Dendritic cell treated with granulocyte-macrophage colony-stimulating factor and Interleukin-4, amounts not matched to agents 40 ng/mL and 50 ng/mL, for 4 days (primary cell): ENCODE data around the gene SSR4.

Experiments
- H3K27ac Mint-ChIP-seq: one replicate; pipeline ENCODE4 v1.8.0; 2022; ENCODE audit warnings: mild to moderate bottlenecking, mixed read lengths
- H3K27me3 Mint-ChIP-seq: one replicate; pipeline ENCODE4 v1.8.0; 2022; ENCODE audit warnings: mild to moderate bottlenecking, mixed read lengths
- H3K36me3 Mint-ChIP-seq: one replicate; pipeline ENCODE4 v1.8.0; 2022; ENCODE audit warnings: low read depth, mixed read lengths
- H3K4me1 Mint-ChIP-seq: one replicate; pipeline ENCODE4 v1.8.0; 2022; ENCODE audit warnings: low read depth, mixed read lengths
- H3K4me3 Mint-ChIP-seq: one replicate; pipeline ENCODE4 v1.8.0; 2022; ENCODE audit warnings: mild to moderate bottlenecking, moderate library complexity, mixed read lengths
- H3K9me3 Mint-ChIP-seq: one replicate; pipeline ENCODE4 v1.8.0; 2022; ENCODE audit warnings: mixed read lengths
- intact Hi-C: fragments of 100-400 bp; cut with micrococcal nuclease; formaldehyde crosslinking; loops from one replicate; pipeline ENCODE4 v1.15.0; 2022

SSR4 gene

GRCh38 chrX:153765138-153766079, 29.1 kb upstream of the SSR4 start:
- no peak overlapping the region for H3K4me3 Mint-ChIP-seq
- H3K27ac Mint-ChIP-seq = no peak overlapping the region
- peaks cover 23% of the 10 kb centered on the region for H3K4me1 Mint-ChIP-seq
- intact Hi-C loops = no loop called here
- H3K27me3 Mint-ChIP-seq = peaks cover 30% of the 10 kb centered on the region
- H3K36me3 Mint-ChIP-seq = no peaks in the 10 kb centered on the region
- no peaks in the 10 kb centered on the region for H3K9me3 Mint-ChIP-seq

- intact Hi-C loops = no loop called here
- Mint-ChIP-seq H3K4me3 (no peak overlapping the region), H3K27me3 (peaks cover 30% of the 10 kb centered on the region), H3K27ac (no peak overlapping the region), H3K36me3 (no peaks in the 10 kb centered on the region), H3K9me3 (no peaks in the 10 kb centered on the region), H3K4me1 (peaks cover 23% of the 10 kb centered on the region)
These were observed 28.2 kb upstream of the SSR4 start for GRCh38 chrX:153766098-153766817.

DNA sequence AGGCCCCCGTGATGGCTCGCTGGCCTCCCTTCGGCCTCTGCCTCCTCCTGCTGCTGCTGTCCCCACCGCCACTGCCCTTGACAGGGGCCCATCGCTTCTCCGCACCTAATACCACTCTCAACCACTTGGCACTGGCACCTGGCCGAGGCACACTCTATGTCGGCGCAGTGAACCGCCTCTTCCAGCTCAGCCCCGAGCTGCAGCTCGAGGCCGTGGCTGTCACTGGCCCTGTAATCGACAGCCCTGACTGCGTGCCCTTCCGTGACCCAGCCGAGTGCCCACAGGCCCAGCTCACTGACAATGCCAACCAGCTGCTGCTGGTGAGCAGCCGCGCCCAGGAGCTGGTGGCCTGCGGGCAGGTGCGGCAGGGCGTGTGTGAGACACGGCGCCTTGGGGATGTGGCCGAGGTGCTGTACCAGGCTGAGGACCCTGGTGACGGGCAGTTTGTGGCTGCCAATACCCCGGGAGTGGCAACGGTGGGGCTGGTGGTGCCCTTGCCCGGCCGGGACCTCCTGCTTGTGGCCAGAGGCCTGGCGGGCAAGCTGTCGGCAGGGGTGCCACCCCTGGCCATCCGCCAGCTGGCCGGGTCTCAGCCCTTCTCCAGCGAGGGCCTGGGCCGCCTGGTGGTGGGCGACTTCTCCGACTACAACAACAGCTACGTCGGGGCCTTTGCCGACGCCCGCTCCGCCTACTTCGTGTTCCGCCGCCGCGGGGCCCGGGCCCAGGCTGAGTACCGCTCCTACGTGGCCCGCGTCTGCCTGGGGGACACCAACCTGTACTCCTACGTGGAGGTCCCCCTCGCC, 27.4 kb upstream of the SSR4 start:
- Mint-ChIP-seq H3K4me3 (no peak overlapping the region), H3K36me3 (no peaks in the 10 kb centered on the region), H3K27ac (no peak overlapping the region)

GRCh38 chrX:153767674-153768055, 26.8 kb upstream of the SSR4 start:
- Mint-ChIP-seq H3K4me3 (no peak overlapping the region), H3K9me3 (no peaks in the 10 kb centered on the region), H3K27ac (no peak overlapping the region), H3K4me1 (peaks cover 23% of the 10 kb centered on the region), H3K36me3 (no peaks in the 10 kb centered on the region), H3K27me3 (peaks cover 30% of the 10 kb centered on the region)
- intact Hi-C loops = no loop called here

More for the DNA sequence above, 27.4 kb upstream of the SSR4 start:
- Mint-ChIP-seq H3K9me3 (no peaks in the 10 kb centered on the region), H3K27me3 (peaks cover 30% of the 10 kb centered on the region), H3K4me1 (peaks cover 23% of the 10 kb centered on the region)
- intact Hi-C loops = no loop called here

- Mint-ChIP-seq H3K4me3 (no peak overlapping the region), H3K27ac (no peak overlapping the region), H3K9me3 (no peaks in the 10 kb centered on the region), H3K27me3 (peaks cover 30% of the 10 kb centered on the region), H3K4me1 (peaks cover 23% of the 10 kb centered on the region), H3K36me3 (no peaks in the 10 kb centered on the region)
- intact Hi-C loops = no loop called here
These were observed 25.9 kb upstream of the SSR4 start for GRCh38 chrX:153768311-153769157.

DNA sequence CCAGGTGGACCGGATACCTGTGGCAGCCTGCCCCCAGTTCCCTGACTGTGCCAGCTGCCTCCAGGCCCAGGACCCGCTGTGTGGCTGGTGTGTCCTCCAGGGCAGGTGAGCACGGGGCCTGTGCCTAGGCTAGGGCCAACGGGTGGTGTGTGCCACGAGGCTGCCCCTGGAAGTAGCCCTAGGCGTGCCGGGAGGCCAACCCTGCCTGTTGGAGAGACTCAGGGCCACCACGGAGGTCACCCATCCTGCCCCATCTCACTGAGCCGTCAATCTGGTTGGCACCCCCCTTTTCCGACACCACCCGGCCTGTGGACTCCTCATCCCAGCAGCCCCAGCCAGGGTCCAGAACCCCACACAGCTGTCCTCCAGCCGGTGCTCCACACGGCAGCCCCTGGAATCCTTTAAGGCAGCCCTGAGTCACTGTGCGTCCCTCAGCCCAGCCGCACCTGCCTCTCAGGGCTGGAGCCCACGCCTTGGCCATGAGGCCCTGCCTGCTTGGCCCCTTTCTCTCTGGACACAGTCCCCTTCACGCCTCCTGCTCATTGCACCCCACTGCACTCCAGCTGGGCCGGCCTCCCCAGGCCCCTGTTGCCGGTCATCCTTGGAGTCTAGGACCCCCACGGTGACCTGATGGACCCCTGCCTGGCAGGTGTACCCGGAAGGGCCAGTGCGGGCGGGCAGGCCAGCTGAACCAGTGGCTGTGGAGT, 25.2 kb upstream of the SSR4 start:
- H3K27ac Mint-ChIP-seq = no peak overlapping the region
- intact Hi-C loops = no loop called here
- peaks cover 28% of the 10 kb centered on the region for H3K27me3 Mint-ChIP-seq
- H3K4me1 Mint-ChIP-seq = peaks cover 18% of the 10 kb centered on the region
- H3K4me3 Mint-ChIP-seq = no peak overlapping the region
- H3K9me3 Mint-ChIP-seq = no peaks in the 10 kb centered on the region
- H3K36me3 Mint-ChIP-seq = no peaks in the 10 kb centered on the region

- no peaks in the 10 kb centered on the region for H3K36me3 Mint-ChIP-seq
- peaks cover 17% of the 10 kb centered on the region for H3K4me1 Mint-ChIP-seq
- H3K27ac Mint-ChIP-seq = no peak overlapping the region
- intact Hi-C loops = no loop called here
- H3K27me3 Mint-ChIP-seq = peaks cover 28% of the 10 kb centered on the region
- no peaks in the 10 kb centered on the region for H3K9me3 Mint-ChIP-seq
- H3K4me3 Mint-ChIP-seq = no peak overlapping the region
These were observed 24.4 kb upstream of the SSR4 start for GRCh38 chrX:153769865-153770600.

DNA sequence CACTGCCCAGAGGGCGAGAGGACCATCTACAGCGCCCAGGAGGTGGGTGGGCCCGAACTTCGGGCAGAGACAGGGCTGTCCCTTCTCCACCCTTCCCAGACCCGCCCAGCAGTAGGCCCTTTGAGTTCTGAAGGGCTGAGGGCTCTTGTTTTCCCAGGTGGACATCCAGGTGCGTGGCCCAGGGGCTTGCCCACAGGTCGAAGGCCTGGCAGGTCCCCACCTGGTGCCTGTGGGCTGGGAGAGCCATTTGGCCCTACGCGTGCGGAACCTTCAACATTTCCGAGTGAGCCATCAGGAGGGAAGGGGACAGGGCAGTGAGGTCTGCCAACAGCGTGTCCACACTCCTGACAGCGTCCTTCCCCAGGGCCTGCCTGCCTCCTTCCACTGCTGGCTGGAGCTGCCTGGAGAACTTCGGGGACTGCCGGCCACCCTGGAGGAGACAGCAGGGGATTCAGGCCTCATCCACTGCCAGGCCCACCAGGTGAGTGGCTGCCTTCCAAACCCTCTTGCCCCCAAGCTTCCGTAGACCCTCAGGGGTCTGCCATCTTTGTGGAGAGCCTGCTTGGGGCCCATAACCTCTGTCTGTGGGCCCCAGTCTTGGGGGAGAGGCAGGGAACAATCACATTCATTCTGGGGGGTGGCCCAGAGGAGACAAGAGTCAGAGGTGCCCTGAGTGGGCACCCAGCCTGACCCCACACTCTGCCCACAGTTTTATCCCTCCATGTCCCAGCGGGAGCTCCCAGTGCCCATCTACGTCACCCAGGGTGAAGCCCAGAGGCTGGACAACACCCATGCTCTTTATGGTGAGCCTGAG, 23.7 kb upstream of the SSR4 start:
- Mint-ChIP-seq H3K27me3 (peaks cover 24% of the 10 kb centered on the region), H3K36me3 (no peaks in the 10 kb centered on the region), H3K9me3 (no peaks in the 10 kb centered on the region), H3K4me1 (peaks cover 17% of the 10 kb centered on the region), H3K4me3 (no peak overlapping the region), H3K27ac (no peak overlapping the region)
- intact Hi-C loops = no loop called here

GRCh38 chrX:153771415-153772315, 22.8 kb upstream of the SSR4 start:
- Mint-ChIP-seq H3K9me3 (no peaks in the 10 kb centered on the region), H3K4me3 (no peak overlapping the region), H3K27ac (no peak overlapping the region), H3K4me1 (peaks cover 9% of the 10 kb centered on the region), H3K27me3 (peaks cover 17% of the 10 kb centered on the region), H3K36me3 (no peaks in the 10 kb centered on the region)
- intact Hi-C loops = no loop called here

GRCh38 chrX:153772316-153773217, 21.9 kb upstream of the SSR4 start:
- peaks cover 5% of the 10 kb centered on the region for H3K4me1 Mint-ChIP-seq
- H3K9me3 Mint-ChIP-seq = no peaks in the 10 kb centered on the region
- H3K36me3 Mint-ChIP-seq = no peaks in the 10 kb centered on the region
- H3K27me3 Mint-ChIP-seq = peaks cover 12% of the 10 kb centered on the region
- no peak overlapping the region for H3K4me3 Mint-ChIP-seq
- intact Hi-C loops = no loop called here
- H3K27ac Mint-ChIP-seq = no peak overlapping the region
